ENCODE measurements around the gene COL4A1.

GRCh38 chr13:110294622-110295021, 12.3 kb downstream of the COL4A1 start:
- TF ChIP-seq POLR2A (IDR thresholded peaks at IDR 0.05): no peak
- no peak for TF ChIP-seq CTCF (IDR thresholded peaks at IDR 0.05)

All from heart left ventricle (tissue), 13 donors.